ENCODE results near the gene MSMO1. TPM values are rescaled to one million over a fixed set of nuclear protein-coding genes. Genes with fewer than 3 reads are reported as not detected.

Gene MSMO1
- polyA plus RNA-seq, 6 donors from 2014 or later = 14.3 to 32.7 (median 22.8) TPM

Other genes starting within 250 kb of the MSMO1 start
- gene TMEM192, start 214.8 kb upstream of the MSMO1 start, polyA plus RNA-seq (ENCODE audit: low read depth in 6 of 6) = 10 to 100 TPM; 23.7 to 35.2 (median 34.1) TPM
- 10 to 100 TPM in 3 of 6 donors, 1 to 10 TPM in 3; 2.6 to 17.6 (median 10.2) TPM for gene KLHL2, start 120.1 kb upstream of the MSMO1 start, polyA plus RNA-seq (ENCODE audit: low read depth in 6 of 6)
- gene CPE, start 51.3 kb downstream of the MSMO1 start, polyA plus RNA-seq (ENCODE audit: low read depth in 6 of 6) = not detected

Data from naive B cell (primary cell).